GM18873 (cell line): ENCODE measurements around the gene TLR3.

Experiments used
- ATAC-seq: cut with Tn5 transposase; IDR thresholded peaks from one replicate; pipeline ENCODE4 v1.9.1; 2021; ENCODE audit warnings: mild to moderate bottlenecking, moderate library complexity, moderate number of reproducible peaks; ENCODE audit not compliant: unreplicated experiment, low FRiP score

TLR3 gene

GRCh38 chr4:186104114-186104889 is 35.3 kb downstream of the TLR3 start, which contains the start of gene FAM149A:
TSS of gene FAM149A (plus strand) at chr4:186104704.
- peak; percentile 65 for ATAC-seq

DNA sequence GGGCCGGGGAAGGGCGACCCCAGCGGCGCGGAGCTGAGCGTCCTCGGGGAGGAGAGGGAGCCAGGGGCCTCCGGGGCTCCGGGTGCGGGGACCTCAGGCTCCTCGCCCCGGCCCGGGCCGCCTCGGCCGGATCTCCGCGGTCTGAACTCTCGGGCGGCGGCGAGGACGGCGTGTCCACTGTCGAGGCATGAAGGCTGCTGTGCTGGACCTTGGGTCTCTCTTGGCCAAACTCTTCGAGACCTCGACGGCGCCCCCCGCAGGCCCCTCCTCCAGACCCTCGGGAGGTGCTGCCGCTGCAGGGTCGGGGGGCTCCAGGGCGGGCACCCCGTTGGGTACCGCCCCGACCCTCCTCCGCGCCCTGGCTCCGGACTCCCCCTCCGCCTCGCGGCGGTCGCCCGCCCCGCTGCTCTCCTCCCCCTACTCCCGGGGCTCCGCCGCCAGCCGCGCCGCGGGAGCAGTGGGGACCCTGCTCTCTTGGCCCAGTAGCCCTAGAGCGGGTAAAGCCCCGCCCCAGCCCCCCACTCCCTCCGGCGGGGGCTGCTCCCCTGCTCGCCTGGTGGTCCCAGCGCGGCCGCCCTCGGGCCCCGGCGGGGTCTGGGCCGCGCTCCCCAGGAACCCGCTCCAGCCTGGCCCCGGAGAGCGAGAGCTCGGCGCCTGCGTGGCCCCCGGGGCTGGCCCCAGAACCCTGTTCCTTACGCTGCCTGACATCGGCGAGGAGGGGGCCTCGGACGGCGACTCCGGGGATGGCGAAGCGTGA is 36.1 kb downstream of the TLR3 start:
- peak; percentile 17 for ATAC-seq

GRCh38 chr4:186105647-186106321 is 36.8 kb downstream of the TLR3 start:
- no peak for ATAC-seq

DNA sequence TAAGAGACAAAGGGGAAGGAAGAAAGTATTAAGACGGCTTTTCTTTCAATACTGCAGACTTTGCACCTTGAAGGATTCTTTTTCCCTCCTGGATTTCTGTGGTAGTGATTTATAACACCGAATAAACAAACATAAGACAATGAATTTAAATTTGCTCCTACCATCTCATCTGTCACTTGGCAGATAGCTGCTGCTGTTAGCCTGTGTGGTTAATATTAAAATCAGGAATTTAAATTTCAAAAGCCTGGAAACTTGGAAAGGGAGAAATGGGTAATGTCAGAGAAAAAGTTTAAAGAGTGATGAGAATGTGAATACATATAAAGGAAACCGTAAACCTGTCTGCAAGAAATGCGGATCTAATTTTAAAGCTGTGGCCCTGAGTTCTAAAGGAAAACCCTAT is 39.0 kb downstream of the TLR3 start:
- ATAC-seq = no peak

DNA sequence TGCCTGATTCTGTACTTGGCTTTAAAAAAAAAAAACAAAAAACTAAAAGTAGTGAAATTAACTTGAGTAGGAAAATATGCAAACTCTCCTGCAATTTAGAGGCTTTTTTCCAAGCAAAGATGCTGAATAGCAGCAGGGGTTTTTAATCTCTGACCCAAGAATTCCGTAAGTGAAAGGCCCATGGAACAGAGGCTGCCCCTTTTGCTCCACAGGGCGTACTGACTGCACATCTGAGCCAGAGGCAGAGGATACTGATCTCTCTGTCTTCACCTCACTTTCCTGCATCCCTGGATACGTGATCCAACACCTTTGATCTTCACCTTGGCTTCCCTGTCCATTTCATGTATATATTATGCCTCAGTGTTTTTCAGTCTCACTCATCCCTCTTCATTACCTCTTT is 39.4 kb downstream of the TLR3 start:
- no peak for ATAC-seq

GRCh38 chr4:186109245-186109644 is 40.3 kb downstream of the TLR3 start:
- ATAC-seq = no peak

GRCh38 chr4:186116697-186117096 is 47.7 kb downstream of the TLR3 start:
- no peak for ATAC-seq

GRCh38 chr4:186118582-186118981 is 49.6 kb downstream of the TLR3 start:
- ATAC-seq = no peak

DNA sequence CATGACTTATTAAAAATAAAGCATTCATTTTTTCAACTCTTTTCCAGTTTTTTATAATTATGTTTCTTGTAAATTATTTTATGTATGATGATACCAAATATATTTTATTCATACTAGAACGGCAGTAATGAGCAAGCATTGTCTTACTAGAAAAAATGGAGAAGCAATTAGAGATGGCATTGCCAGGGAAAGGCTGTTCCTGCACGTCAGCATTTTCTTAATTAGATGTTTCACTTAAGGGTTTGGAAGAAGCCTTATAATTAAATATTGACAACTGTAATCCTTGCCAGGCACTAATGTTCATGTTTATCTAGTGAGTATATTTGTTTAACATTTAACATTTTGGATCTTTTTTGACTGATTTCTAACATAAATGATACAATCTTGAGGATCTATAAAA is 52.1 kb downstream of the TLR3 start:
- no peak for ATAC-seq

GRCh38 chr4:186128842-186129241 is 59.9 kb downstream of the TLR3 start:
- no peak for ATAC-seq

GRCh38 chr4:186131935-186132334 is 63.0 kb downstream of the TLR3 start:
- no peak for ATAC-seq

GRCh38 chr4:186132577-186133242 is 63.8 kb downstream of the TLR3 start:
- ATAC-seq = no peak

DNA sequence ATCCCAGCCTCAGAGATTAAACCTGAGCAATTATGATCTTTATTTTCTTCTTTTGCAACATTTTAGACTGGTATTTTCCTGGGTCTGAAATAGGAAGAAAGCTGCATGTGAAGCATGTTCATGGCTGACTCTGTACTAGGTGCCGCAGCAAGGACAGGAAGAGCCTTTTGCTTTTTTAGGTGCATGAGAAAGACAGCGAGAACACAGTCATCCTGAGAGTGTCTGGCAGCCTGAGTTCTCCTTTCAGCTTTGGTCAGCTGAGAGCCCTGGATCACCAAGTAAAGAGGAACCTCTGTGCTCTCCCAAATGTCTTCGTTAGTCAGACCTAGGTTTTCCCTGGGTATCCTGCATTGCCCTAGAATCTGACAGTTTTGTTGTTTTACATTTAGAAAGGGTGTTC is 65.3 kb downstream of the TLR3 start:
- peak; percentile 99 for ATAC-seq

GRCh38 chr4:186134861-186135260 is 65.9 kb downstream of the TLR3 start:
- no peak for ATAC-seq

DNA sequence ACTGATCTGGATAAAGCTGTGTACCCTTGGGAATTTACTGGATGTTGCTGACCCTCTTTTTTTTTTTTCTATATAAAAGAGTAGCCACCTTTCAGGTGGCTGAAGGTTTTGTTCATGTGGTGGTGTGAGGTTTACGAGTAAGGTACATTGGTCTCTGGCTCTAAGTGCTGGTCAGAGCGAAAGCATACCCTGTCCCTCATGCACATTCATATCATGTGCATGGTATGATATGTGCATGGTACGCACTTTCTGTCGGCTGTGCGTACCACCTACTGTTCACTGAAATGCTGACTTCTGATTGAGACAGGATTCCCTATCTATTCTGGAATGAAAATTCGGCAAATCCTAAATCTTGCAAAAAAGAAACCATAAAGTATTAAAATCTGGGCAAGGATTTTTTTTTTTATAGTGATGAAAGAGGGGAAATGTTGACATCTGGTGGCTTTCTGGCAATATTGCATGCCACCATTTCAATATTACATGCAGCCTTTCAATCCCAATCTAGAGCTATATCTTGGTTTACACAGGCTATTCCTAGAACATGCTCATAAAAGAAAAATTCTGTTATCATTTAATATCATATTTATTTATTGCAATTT is 68.3 kb downstream of the TLR3 start:
- no peak for ATAC-seq
